Left renal pelvis (tissue), 4 donors: ENCODE measurements around the gene BTLA. TPM values are rescaled to one million over a fixed set of nuclear protein-coding genes. Genes with fewer than 3 reads are reported as not detected.
"Not testable (repeated sequence)": the region's sequence is repeated elsewhere in the genome, so short reads cannot be mapped to it uniquely, and the experiment has no call there.

ENCODE experiments used
- DNase-seq, 4 donors: peaks; one replicate each; pipeline ENCODE4 v3.0.0-alpha.2; 2013; ENCODE audit warnings: low read depth in 4 of 4, low spot score in 3 of 4
- polyA plus RNA-seq, 4 donors: library from polyadenylated mRNA; unstranded; fragments of 120-200 nt; gene quantifications; one replicate each; pipeline ENCODE4 v1.2.1, GENCODE V29; 2013; ENCODE audit not compliant: insufficient read length in 4 of 4

BTLA gene
- polyA plus RNA-seq, 4 donors, result 0.37 to 0.52 (median 0.41) TPM

DNA sequence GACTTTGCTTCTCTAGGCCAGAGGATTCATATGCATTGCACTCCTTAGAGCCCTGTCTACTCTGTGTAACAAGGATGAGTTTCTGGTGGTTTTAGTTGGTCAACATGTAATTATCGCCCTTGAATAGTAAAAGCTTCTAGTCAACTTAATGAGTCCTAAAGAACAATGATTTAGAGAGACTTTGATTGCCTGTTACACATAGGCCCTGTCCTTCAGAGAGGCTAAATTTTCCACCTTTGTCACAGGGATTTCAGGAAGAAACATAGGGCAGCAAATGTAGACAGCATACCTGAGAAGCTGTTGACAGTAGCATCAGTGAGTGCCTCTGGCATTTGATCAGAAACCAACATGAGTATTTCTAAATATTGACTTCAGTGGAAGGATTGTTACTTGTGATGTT, 7.1 kb downstream of the BTLA start:
- no peak for DNase-seq

DNA sequence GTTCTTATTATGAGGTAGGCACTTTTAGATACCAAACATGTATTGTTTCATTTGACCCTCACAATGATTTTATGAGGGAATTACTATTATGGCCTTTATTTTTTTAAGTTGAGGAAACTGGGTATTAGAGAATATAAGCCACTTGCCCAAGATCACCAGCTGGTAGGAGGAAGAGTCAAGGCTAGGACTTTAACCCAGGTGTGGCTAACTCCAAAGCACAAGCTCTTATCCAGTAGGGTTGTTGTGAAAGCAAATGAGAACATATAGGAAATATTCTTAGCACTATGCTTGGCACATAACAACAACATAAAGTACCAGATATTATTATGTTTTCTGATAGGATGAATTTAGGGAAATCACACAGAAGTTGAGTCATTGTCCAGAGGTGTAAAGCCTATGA, 7.9 kb downstream of the BTLA start:
- DNase-seq, result no peak

DNA sequence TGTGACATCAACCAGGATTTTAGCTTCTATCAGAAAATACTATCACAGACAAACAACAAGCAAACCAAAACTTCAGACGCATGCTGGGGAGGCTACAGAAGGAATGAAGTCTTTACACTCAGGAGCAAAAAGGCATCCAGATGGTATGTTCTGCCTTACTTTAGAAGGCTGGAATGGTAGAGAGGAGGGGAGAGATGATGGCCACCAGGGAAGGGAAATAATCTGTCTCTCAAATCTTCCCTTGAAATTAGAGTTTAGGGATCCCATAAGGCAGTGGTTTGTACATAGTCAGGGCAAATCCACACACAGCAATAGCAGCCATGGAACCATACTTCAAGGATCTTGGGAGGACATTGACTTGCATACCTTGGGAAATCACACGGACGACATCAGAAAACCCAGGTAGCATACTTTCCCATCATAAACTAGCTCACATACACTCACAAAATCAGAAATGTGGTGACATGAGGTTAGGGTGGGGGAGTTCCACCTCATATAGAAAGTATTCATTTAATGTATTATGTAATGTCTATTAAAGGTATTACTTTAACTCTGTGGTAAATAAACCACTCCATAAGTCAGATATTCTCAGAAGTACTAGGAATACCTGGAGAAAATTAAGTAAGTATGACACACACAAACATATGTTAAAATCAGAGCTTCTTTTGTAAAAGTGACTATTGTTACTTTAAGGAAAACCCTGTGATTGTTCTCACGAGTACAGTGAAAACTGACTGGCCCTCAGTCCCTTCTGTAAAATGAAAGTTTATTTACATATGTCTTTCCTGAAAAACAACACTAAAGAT, 9.4 kb downstream of the BTLA start:
- no peak for DNase-seq

DNA sequence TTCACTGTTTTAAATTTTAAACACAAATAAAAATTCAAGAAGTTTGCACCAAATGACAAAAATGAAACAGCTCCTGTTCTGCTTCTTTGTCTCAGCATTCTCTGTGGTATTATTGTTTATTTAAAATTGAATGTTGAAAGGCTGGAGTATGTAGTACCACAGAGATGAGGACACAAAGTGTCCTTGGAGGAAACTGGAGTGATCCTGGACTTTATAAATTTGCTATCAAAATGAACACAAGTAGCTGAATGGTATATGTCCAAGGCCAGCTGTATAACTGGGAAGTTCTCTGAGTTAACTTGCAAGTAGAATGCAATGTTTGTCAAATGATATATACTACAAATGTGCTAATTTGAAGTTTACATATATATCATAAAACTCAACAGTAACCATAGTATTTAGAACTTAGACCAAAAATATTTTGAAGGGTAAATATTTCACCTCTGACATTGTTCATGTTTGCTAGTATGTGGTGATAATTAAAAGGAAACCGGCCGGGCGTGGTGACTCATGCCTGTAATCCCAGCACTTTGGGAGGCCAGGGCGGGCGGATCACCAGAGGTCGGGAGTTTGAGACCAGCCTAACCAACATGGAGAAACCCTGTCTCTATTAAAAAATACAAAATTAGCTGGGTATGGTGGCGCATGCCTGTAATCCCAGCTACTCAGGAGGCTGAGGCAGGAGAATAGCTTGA, 12.3 kb downstream of the BTLA start:
- no peak for DNase-seq

DNA sequence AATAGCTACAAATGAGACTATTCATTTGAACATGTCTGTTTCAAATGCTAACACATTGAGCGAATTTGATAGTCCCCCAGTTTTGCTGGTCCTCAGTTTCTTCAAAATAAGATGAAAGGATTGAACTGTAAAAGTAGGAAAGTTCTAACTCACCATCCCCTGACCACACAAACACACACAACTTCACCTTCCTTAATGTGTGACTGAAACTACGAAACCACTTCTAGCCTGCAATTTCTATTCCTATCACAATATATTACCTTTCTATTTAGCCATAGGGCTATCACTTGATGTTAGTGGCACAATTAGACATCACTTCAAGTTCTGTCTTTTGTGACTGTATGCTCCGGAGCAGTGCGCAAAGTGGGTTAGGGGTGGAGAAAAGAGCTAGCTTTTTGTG, 14.9 kb downstream of the BTLA start:
- DNase-seq, result no peak

DNA sequence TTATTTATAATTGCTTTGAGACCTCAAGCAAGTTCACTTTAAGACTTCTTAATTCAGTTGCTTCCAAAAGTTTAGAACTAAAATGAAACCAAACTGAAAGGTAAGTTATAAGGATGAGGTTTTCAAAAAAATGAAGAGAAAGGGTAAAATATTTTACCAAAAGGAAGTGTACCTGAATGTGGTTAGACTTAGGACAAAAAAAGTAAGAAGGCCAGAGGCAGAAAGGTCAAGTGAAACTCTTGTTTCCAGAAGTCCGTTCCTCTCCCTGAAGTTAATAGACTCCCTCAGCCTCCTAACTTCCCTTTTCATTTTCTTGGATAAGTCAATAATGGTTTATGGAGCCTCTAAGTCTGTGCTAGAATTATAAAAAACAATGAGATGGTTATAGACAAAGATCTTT, 16.6 kb downstream of the BTLA start:
- DNase-seq, result no peak

DNA sequence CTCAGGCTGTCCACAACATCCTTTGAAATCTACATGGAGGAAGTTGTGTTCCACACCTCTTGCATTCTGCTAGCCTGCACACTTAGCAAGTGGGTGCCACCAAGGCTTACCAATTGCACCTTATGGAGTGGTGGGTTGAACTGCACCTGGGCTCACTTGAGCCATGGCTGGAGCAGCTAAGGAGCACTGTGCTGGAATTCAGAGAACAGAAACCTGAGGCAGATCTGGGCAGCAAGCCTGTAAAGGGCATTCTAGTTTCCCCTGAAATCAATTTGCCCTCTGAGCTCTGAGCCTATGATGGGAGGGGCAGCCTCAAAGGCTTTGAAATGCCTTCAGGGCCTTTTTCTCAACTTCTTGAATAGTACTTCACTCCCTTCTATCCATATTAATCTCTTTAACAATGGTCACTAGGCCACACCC, 18.0 kb downstream of the BTLA start:
- DNase-seq, result no peak

DNA sequence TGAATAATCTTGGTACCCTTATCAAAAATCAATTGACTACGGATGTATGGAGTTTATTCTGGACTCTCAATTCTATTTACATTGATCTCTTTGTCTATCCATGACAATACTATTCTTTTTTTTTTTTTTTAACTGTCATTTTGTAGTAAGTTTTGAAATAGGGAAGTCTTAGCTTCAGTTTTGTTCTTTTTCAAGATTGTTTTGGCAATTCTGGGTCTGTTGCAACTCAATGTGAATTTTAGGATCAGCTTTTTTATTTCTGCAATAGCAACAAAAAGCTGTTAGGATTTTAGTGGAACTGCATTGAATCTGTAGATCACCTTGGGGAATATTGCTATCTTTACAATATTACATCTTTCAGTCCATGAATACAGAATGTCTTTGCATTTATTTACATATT, 21.4 kb downstream of the BTLA start:
- no peak for DNase-seq

DNA sequence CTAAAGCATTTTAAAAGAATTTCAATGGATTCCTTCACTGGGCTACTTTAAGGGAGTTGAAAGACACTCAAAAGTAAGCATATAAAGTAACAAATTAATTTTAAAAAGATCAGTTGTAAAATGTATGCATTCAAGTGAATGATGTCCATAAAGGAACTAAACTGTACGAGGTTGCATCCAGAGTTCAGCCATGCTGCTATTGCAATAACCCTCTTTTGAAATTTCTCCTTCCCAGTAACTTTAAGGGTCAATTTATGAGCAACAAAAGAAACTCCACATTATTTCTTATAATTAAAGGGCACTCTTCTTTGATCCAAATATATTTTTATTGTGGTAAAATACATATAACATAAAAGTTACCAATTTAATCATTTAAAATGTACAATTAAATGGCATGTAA, 22.9 kb downstream of the BTLA start:
- DNase-seq, result no peak

DNA sequence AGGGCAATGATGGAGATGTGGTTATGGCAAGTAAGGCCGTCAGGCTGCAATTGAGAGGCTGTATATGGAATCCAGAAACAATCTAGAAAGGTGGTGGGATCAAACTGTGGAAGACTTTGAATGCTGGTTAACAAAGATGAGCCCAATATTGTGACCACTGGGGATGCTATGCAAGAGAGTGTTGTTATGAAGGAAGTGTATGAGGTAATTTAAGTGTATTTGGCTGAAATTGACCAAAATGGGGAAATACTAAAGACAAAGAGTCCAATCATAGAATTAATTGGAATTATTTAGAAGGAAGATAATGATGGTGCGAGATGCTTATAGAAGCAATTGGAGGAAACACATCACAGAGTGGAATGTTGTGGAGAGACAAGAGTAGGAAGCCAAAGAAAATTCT, 24.5 kb downstream of the BTLA start:
- DNase-seq, result no peak

DNA sequence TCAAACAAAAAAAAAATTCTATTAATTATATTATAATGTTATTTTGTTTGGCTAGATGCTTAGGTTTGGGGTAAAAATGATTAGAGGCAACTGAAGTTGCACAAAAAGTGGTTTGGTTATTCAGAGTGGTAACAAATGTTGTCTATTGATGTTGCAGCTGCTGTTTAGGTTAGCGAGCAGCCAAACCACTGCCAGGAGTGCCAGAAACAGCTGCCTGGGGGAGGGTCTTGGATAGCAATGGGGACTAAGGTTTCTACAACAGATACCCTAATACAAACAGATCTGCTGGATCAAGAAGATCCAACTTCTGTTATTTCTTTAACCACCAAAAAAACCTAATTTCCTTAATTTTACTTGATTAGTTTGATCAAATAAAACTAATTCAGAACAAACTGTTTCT, 26.6 kb downstream of the BTLA start:
- DNase-seq, result no peak

DNA sequence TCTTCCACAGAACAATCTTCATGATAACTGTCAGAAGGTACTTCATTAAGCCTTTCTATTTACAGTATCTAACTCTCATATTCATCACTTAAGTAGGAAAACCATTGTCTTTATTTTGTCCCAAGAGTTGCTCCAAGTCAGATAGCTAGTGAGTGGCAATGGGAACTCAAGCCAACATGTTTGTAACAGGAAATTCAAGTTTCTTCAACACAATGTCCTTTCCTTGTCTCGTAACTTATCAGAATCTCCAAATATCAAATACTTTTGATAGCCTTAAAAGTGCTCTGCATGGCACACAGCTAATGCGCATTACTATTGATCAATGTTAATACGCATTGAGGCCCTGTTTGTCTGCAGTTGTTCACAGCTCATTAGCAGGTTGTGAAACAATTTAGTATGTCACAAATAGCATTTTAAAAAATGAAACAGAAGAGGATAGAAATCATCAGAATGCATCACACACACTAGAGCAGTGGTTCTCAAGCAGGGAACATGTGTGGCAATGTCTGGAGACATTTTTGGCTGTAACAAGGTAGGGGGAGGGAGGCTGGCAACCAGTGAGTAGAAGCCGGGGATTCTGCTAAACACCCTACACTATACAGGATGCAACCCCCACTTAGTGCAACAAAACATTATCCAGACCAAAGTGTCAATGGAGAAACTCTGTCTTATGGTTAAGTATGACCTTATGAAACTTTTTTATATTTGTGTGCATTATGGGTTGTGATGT, 27.5 kb downstream of the BTLA start:
- DNase-seq, result no peak

DNA sequence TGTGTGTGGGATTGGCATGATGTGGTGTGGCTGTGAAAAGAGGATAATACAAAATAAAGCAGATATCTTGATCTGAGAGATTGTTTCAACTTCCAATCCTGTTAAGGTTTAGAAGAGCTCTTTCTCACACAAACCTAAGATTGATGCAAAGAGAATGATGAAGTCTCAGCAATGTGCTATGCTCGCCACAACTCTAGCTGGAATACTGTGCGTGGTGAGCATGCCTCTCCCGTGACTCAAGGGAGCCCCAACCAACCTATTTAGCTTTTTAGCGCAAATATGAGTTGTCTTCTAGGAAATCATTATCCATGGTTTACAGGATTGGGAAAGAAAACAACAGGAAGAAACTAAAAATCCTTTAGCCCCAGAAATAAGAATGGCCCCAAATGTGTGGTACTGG, 28.5 kb downstream of the BTLA start:
- no peak for DNase-seq

DNA sequence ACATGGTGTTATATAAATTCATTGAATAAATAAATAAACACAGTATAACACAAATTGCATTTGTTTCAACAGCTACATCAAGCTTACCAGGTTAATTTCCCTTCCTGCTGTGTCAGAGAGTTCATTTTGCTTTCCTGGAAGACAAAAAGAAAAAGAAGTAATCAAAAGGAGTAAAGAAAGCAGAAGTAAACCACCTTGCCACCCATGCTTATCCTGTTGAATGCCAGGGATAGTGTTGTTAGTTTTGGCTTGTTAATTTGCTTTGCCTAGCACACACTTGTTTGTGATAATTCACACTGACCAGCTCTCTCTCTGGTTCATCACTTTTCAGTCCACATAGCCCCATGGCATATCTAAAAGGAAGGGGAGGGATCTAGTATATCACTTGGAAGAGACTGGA, 29.6 kb downstream of the BTLA start:
- no peak for DNase-seq

DNA sequence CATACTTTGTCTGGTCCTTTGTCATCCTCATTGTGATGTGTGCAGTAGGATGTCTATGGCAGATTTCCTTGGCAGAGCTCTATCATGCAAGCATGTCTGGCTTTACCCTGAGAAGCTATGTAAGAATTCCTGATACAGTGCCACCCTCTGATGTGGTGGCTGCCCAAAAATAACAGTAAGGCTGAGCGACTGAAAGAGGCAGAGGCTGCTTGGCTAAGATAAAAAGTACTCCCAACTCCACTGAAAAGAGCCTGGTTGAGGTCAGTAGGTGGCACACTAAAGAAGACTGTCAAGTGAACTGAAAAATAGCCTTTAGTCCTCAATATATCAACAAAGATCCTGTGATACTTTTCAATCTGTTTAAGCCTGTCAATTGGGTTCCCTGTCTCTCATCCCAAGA, 31.7 kb downstream of the BTLA start:
- DNase-seq, result no peak

DNA sequence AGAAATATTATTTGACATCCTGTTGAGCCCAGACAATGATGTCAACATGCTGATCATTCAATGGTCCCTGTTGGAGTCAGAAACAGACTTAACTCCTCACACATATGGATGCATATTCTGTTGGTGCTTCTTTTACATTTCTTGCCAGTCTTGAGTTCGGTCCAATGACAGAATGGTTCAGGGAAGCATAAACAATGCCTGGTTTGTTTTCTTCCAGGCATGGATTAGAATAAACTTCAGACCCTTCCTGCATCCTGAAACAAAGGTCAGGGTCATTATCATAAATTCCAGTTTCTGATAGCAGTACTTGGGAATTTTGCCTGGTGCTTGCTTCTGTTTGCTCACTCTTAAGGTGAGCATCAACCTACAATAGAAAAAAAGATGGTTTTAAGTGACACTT, 33.3 kb downstream of the BTLA start:
- DNase-seq, result no peak

DNA sequence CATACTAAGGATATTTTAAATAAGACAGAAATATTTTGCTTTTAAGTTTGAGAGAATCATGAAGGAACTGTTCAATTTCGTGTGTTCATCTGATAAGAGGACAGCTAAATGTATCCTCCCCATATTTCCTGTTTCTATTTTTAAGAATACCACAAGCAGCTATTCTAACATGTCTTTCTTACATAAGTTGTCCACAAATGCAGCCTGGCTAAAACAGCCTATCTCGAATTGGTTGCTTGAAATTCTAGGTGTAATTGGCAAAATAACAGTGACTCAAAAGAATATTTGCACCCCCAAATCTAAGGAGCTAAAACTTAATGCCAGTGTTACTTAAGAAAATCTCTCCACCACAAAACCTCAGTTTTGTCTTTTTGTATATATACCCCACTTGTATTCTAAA, 35.0 kb downstream of the BTLA start:
- no peak for DNase-seq

DNA sequence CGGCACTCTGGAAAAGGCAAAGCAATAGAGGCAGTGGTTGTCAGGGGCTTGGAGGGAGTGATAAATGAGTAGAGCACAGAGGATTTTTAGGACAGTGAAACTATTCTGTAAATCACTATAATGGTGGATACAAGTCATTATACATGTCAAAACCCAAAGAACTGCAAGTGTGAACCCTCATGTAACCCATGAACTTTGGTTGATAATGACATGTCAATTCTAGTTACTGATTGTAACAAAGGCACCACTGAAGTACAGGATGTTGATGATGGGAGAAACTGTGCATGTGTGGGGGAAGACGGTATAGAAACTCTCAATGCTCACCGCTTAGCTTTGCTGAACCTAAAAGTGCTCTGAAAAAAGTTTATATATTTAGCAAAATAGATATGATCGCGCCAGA, 36.0 kb downstream of the BTLA start:
- no peak for DNase-seq

DNA sequence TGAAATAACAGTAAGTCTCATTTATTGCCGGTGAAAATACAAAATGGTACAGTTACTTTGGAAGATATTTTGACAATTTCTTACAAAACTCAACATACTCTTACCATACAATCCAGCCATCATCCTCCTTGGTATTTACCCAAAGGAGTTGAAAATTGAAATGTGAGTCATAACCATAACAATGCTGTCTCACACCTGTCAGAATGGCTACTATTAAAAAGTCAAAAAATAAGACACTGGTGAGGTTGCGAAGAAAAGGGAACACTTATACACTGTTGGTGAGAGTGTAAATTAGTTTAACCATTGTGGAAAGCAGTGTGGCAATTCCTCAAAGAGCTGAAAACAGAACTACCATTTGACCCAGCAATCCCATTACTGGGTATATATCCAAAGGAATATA, 37.5 kb downstream of the BTLA start:
- not testable (repeated sequence) for DNase-seq

DNA sequence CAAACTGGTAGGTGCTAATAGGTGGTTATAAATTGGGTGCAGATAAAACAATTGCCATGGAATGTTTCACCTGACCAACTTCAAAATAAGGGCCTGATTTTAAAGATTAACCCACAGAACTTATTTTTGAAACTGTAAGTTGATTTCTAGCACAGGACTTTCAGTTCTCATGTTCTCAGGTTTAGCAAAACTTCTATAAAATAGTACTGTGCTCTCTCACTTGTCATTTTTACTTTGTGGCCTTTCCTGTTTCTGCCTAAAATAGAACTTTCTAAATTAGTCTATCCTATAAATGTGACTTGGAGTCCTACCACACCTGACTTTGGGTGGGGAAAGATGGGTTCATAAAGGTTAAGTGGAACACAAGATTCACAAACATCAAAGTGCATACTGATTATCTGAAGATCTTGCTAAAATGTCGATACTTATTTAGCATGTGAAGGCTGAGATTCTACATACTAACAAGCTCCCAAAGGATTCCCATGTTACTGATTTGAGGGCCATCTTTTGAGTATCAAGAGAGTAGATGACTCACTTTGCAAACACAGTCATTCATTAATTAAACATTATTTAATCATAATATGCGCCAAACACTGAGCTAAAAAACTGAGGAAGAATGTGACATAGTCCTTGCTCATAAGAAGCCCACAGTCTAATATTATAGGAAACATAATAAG, 38.6 kb downstream of the BTLA start:
- no peak for DNase-seq

DNA sequence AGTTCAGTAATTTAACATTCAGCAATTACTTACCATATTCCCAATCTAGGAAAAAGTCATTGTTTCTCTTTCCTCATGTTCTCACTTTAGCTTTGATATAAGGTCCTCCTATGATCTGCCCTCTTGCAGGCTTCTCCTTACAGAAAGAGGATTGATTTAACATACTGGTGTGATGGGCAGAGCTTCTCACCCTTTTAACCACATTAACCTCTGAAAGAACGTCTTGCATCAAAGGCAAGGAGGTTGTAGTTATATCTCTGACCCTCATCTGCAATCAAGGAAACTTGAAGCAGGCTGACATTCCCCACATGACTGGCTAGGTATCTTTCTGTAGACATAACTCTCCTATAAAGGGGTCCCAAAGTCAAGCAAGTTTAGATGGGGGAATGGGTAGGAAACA, 39.5 kb downstream of the BTLA start:
- no peak for DNase-seq
